K562 (cell line): Measurements from ENCODE around the gene AGAP1. TPM values are rescaled to one million over a fixed set of nuclear protein-coding genes. Genes with fewer than 3 reads are reported as not detected.
A peak's percentile ranks its signal among the peaks of the same experiment; 100 is the strongest.

ENCODE experiments used
- ATAC-seq: fragments of 200-7000 bp; cut with Tn5 transposase; 3 replicates; pipeline ENCODE4 v1.9.1; 2020; ENCODE audit warnings: moderate library complexity
- BruUV-seq: library from RNA; stranded (reverse); fragments of 400-500 nt; replicated peaks from 2 replicates; lab custom pipeline; 2021; lab: Mats Ljungman, UMichigan
- CTCF ChIA-PET: fragments of 300-600 bp; formaldehyde crosslinking; extraction: SDS; loops from one replicate; lab custom pipeline; 2021; ENCODE audit warnings: low intra/inter-chr PET ratio; lab: Yijun Ruan, JAX
- POLR2A ChIA-PET: fragments of 300-600, 350-650 bp; sonication (Branson Sonifier 250); formaldehyde crosslinking; extraction: SDS; loops from one replicate; lab custom pipeline; 2021; ENCODE audit warnings: antibody characterized with exemption, inconsistent platforms; lab: Yijun Ruan, JAX
- DNase-seq, 4 experiments: peaks; one replicate each; pipeline versions ENCODE4 v3.0.0 to v3.0.0-alpha.2; 2011 to 2018; ENCODE audit warnings: low spot score in 3 of 4, mixed read lengths in 3 of 4; ENCODE audit errors: extremely low read depth in 1 of 4
- FAIRE-seq: peaks from 2 replicates; lab custom pipeline; 2011; peaks lifted over from hg19 to GRCh38; lab: Jason Lieb, UNC
- H2AFZ ChIP-seq: 2 replicates; pipeline ENCODE4 v1.6.0; 2011; ENCODE audit warnings: low read depth, low read length, control low read depth, inconsistent platforms
- H3K27ac ChIP-seq: fragments of 200-600 bp; 3 replicates; pipeline ENCODE4 v1.8.0; 2011; ENCODE audit warnings: low read depth, mild to moderate bottlenecking, control low read depth, inconsistent platforms, low read length, moderate library complexity, mixed read lengths; ENCODE audit errors: extremely low read depth
- H3K27me3 ChIP-seq, 2 experiments: fragments of 300-600 bp in 1 of 2; 2 replicates in 1 of 2; 3 replicates in 1 of 2; pipeline versions ENCODE4 v1.6.0 to v1.8.0; 2011; ENCODE audit warnings: inconsistent platforms in 2 of 2, low read length in 2 of 2, mild to moderate bottlenecking in 1 of 2, mixed read lengths in 1 of 2, moderate library complexity in 1 of 2; ENCODE audit not compliant: control insufficient read depth in 2 of 2, insufficient read depth in 2 of 2
- H3K36me3 ChIP-seq: fragments of 300-600 bp; 3 replicates; pipeline ENCODE4 v1.8.0; 2011; ENCODE audit warnings: mild to moderate bottlenecking, low read length, inconsistent platforms; ENCODE audit not compliant: control insufficient read depth, insufficient read depth
- H3K4me1 ChIP-seq, 2 experiments: fragments of 200-600 bp in 1 of 2; replicated peaks in 1 of 2; 2 replicates in 1 of 2; 3 replicates in 1 of 2; pipeline versions ENCODE4 v1.5.1 to v1.8.0; 2011; ENCODE audit warnings: inconsistent platforms in 2 of 2, low read length in 2 of 2, mild to moderate bottlenecking in 1 of 2, mixed read lengths in 1 of 2, moderate library complexity in 1 of 2; ENCODE audit not compliant: control insufficient read depth in 2 of 2, insufficient read depth in 2 of 2
- H3K4me2 ChIP-seq: 2 replicates; pipeline ENCODE4 v1.6.1; 2011; ENCODE audit warnings: low read length, control low read depth, inconsistent platforms, mixed read lengths; ENCODE audit not compliant: insufficient read depth
- H3K4me3 ChIP-seq: fragments of 200-600 bp; sonication (generic), shearing (Covaris generic); 2 replicates; pipeline ENCODE4 v1.5.1; 2016; ENCODE audit warnings: control low read depth, inconsistent platforms
- H3K79me2 ChIP-seq: fragments of 200-600 bp; 3 replicates; pipeline ENCODE4 v1.8.0; 2011; ENCODE audit warnings: low read length, inconsistent platforms; ENCODE audit not compliant: control insufficient read depth, insufficient read depth
- H3K9ac ChIP-seq, 2 experiments: 2 replicates each; pipeline versions ENCODE4 v1.6.0 to v1.6.1; 2011; ENCODE audit warnings: low read depth in 2 of 2, low read length in 2 of 2, control low read depth in 1 of 2, inconsistent platforms in 1 of 2, mild to moderate bottlenecking in 1 of 2, mixed read lengths in 1 of 2; ENCODE audit not compliant: insufficient read depth in 1 of 2
- H3K9me1 ChIP-seq: one replicate; pipeline ENCODE4 v1.6.0; 2011; ENCODE audit warnings: inconsistent platforms, mild to moderate bottlenecking, low read length, moderate library complexity; ENCODE audit not compliant: control insufficient read depth, insufficient read depth
- H3K9me3 ChIP-seq: replicated peaks from 2 replicates; pipeline ENCODE4 v1.5.1; 2011; ENCODE audit warnings: low read depth, low read length, inconsistent platforms; ENCODE audit not compliant: control insufficient read depth, insufficient read depth
- H4K20me1 ChIP-seq: replicated peaks from 2 replicates; pipeline ENCODE4 v1.6.1; 2011; ENCODE audit warnings: low read length, inconsistent platforms, mixed read lengths; ENCODE audit not compliant: control insufficient read depth, insufficient read depth
- CTCF ChIP-seq, 3 experiments: IDR thresholded peaks in 2 of 3; conservative IDR thresholded peaks in 1 of 3; 2 replicates each; pipeline ENCODE4 v1.5.1; 2011 to 2012; ENCODE audit warnings: low read length in 3 of 3, mild to moderate bottlenecking in 3 of 3, control low read depth in 2 of 3, improper control_type of control experiment in 1 of 3, inconsistent platforms in 1 of 3, low read depth in 1 of 3, mixed read lengths in 1 of 3, moderate library complexity in 1 of 3; ENCODE audit not compliant: insufficient read depth in 2 of 3
- RFX1 ChIP-seq: fragments of 450-650 bp; IDR thresholded peaks from 2 replicates; pipeline ENCODE4 v1.6.1; 2016; ENCODE audit warnings: mild to moderate bottlenecking, moderate library complexity
- WGBS: fragments of 100-300 bp; shearing (Covaris generic); methylation state at CpG from one replicate; pipeline ENCODE4 v1.1.6; 2016; ENCODE audit warnings: low coverage, mixed read lengths; ENCODE audit not compliant: insufficient coverage; ENCODE audit errors: missing lambda C conversion rate; 5-methylcytosine and 5-hydroxymethylcytosine counted together
- in situ Hi-C: fragments of 300-500 bp; cut with MboI; formaldehyde crosslinking; loops from 4 replicates; pipeline ENCODE4 v1.15.0; 2018; ENCODE audit warnings: inconsistent platforms, mixed read lengths
- intact Hi-C: fragments of 100-400 bp; cut with micrococcal nuclease; formaldehyde crosslinking; loops from 2 replicates; pipeline ENCODE4 v1.14.2; 2022
- polyA plus RNA-seq, 8 experiments: library from polyadenylated mRNA; depleted of rRNA in 4 of 8; stranded (reverse) in 5 of 8; unstranded in 3 of 8; fragments of >200 nt; fragmentation: Nextera tagmentation in 2 of 8; fragmentation: Illumina TruSeq in 1 of 8; extraction: Ambion mirVana in 2 of 8; extraction: Trizol in 1 of 8; gene quantifications; 2 replicates each; pipeline versions ENCODE4 v1.2.1 to v1.2.3, GENCODE V29; 2011 to 2014; ENCODE audit warnings: inconsistent platforms in 1 of 8, missing spikeins in 1 of 8
- total RNA-seq, 7 experiments: library from RNA; depleted of rRNA in 6 of 7; stranded (reverse); fragments of >200 nt in 6 of 7; fragmentation: Illumina TruSeq in 2 of 7; extraction: Trizol in 2 of 7; gene quantifications; 2 replicates each; pipeline versions ENCODE4 v1.2.1 to v1.2.3, GENCODE V29; 2011 to 2021; ENCODE audit warnings: low replicate concordance in 1 of 7
- TF ChIP-seq, protein P1 (sequence below): fragments of 250-450 bp; sonication (Bioruptor Pico); IDR thresholded peaks from 2 replicates; pipeline ENCODE4 v1.8.0; 2021; ENCODE audit warnings: moderate library complexity, mild to moderate bottlenecking, inconsistent platforms

AGAP1 gene
- total and polyA plus RNA-seq, 9 of the 15 experiments (the other 6 are each of a cell fraction or from before 2014, with no cell fraction given): 1.3 to 24.0 (median 10.6) TPM

GRCh38 chr2:235514627-235515363, 21.0 kb downstream of the AGAP1 start:
- H3K79me2 ChIP-seq: peaks cover 98% of the 10 kb centered on the region
- H3K27ac ChIP-seq: no peak overlapping the region
- H3K27me3 ChIP-seq: no peaks in the 10 kb centered on the region
- 0 out of 6 replicates have a peak, but pooled peaks of 2 of the 3 experiments have one; percentile 6 to 9 for TF ChIP-seq CTCF (IDR thresholded peaks at IDR 0.05 in 2 of 3, conservative IDR thresholded peaks at IDR 0.05 in 1 of 3; ENCODE audit: insufficient read depth in 2 of 3, low read depth in 1 of 3, low read length in 3 of 3)
- TF ChIP-seq, protein P1, sequence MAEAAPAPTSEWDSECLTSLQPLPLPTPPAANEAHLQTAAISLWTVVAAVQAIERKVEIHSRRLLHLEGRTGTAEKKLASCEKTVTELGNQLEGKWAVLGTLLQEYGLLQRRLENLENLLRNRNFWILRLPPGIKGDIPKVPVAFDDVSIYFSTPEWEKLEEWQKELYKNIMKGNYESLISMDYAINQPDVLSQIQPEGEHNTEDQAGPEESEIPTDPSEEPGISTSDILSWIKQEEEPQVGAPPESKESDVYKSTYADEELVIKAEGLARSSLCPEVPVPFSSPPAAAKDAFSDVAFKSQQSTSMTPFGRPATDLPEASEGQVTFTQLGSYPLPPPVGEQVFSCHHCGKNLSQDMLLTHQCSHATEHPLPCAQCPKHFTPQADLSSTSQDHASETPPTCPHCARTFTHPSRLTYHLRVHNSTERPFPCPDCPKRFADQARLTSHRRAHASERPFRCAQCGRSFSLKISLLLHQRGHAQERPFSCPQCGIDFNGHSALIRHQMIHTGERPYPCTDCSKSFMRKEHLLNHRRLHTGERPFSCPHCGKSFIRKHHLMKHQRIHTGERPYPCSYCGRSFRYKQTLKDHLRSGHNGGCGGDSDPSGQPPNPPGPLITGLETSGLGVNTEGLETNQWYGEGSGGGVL (CRISPR knock-in tag): no peak
- peak; percentile 46; the same call in 1 of the 2 replicates for TF ChIP-seq RFX1
- H3K4me1 ChIP-seq: peaks cover 2 to 13% of the 10 kb centered on the region in 2 experiments; a peak in 2 of 5 replicates
- peak; percentile 54; the same call in 2 of the 3 replicates for ATAC-seq
- ChIA-PET POLR2A (interaction anchor here (1.1 to 1.3 kb wide), 2 partner anchors 8 to 23 kb away, joined by 3 read pairs; no protein-coding TSS in a partner anchor), CTCF (no interaction called here)
- in situ Hi-C loops (no loop called here), intact Hi-C loops (no loop called here)
- H3K9ac ChIP-seq: no peak overlapping the region
- H2AFZ ChIP-seq: no peak overlapping the region
- H3K9me1 ChIP-seq: peaks cover 3% of the 10 kb centered on the region
- DNase-seq: no peak
- BruUV-seq: no TSS peak
- H3K36me3 ChIP-seq: no peaks in the 10 kb centered on the region
- H4K20me1 ChIP-seq: peaks cover 13% of the 10 kb centered on the region
- WGBS: 88% methylated on average over 9 of the region's 10 CpGs
- FAIRE-seq: no peak
- no peak overlapping the region for H3K4me3 ChIP-seq
- no peak overlapping the region for H3K4me2 ChIP-seq
- no peaks in the 10 kb centered on the region for H3K9me3 ChIP-seq
